D721Med (cell line): ENCODE measurements around the gene USPL1.
"Not testable (repeated sequence)": the region's sequence is repeated elsewhere in the genome, so short reads cannot be mapped to it uniquely, and the experiment has no call there.

Experiments
- DNase-seq: peaks from one replicate; pipeline ENCODE4 v3.0.0; 2011; ENCODE audit warnings: low spot score; ENCODE audit not compliant: insufficient read length
- FAIRE-seq: peaks from 2 replicates; lab custom pipeline; 2011; peaks lifted over from hg19 to GRCh38; lab: Jason Lieb, UNC
- CTCF ChIP-seq: IDR thresholded peaks from 2 replicates; pipeline ENCODE4 v1.5.1; 2012; ENCODE audit warnings: mild to moderate bottlenecking, control low read depth; ENCODE audit not compliant: insufficient read depth; ENCODE audit errors: missing control alignments

The USPL1 gene

GRCh38 chr13:30645629-30646028 lies 27.9 kb downstream of the USPL1 start:
- DNase-seq (no peak), FAIRE-seq (no peak)
- TF ChIP-seq CTCF: no peak

GRCh38 chr13:30647420-30647819 lies 29.7 kb downstream of the USPL1 start:
- no peak for TF ChIP-seq CTCF
- FAIRE-seq (peak; percentile 41), DNase-seq (no peak)

- TF ChIP-seq CTCF: no peak
- no peak for FAIRE-seq
- DNase-seq: no peak
Observed at GRCh38 chr13:30647824-30648521, 30.3 kb downstream of the USPL1 start.

GRCh38 chr13:30648522-30649012 lies 30.8 kb downstream of the USPL1 start:
- FAIRE-seq (no peak), DNase-seq (no peak)
- TF ChIP-seq CTCF: no peak

GRCh38 chr13:30651648-30652047 lies 33.9 kb downstream of the USPL1 start:
- not testable (repeated sequence) for DNase-seq, FAIRE-seq

GRCh38 chr13:30652746-30653386 lies 35.1 kb downstream of the USPL1 start:
- no peak for TF ChIP-seq CTCF
- FAIRE-seq: no peak
- no peak for DNase-seq

GRCh38 chr13:30654430-30654829 lies 36.7 kb downstream of the USPL1 start:
- TF ChIP-seq CTCF: no peak
- no peak for FAIRE-seq
- DNase-seq: no peak
